Measurements from ENCODE around the gene MARVELD1. TPM values are rescaled to one million over a fixed set of nuclear protein-coding genes. Genes with fewer than 3 reads are reported as not detected.

Gene MARVELD1
- total and polyA plus RNA-seq, 2 of the 4 experiments (the other 2 are of a cell fraction) = 12.0 to 68.1 TPM

DNA sequence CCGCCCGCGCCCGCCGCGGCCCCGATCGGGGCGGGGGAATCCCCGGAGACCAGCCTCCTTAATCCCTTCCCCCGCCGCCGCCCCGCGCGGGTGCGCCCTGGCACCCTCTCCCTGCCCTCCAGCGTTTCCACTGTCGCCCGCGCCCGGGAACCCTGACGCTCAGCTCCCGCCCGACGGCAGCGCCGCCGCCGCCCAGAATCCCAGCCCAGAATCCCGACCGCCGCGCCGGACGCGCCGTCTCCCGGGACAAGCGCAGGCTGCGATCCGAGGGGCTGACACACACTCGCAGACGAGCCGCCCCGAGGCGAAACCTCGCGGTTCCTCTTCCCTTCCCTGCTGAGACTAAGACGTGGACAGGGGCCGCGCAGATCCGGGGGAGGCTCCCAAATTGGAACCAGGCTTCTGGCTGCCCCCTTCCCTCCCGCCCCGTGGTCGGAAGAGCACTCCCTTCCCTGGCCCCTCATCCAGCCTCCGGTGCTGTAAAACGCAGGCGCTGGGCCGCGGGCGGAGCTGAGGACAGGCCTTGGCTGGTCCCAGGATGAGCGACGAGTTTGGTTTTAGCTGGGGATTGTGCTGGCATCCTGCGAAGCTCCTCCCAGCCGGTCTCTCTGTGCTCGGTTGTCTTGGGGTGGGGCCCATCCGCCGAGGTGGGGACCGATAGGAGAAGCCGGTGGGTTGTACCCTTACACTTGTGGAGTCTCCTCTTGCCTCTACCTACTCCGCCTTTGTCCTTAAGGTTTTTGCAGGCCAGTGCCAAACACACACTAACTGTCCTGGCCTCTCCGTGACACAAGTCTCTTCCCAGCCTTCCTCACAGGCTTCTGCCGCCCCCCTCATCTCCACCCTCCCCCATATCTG is 1.1 kb downstream of the MARVELD1 start (continued):
- TF ChIP-seq, protein P1, sequence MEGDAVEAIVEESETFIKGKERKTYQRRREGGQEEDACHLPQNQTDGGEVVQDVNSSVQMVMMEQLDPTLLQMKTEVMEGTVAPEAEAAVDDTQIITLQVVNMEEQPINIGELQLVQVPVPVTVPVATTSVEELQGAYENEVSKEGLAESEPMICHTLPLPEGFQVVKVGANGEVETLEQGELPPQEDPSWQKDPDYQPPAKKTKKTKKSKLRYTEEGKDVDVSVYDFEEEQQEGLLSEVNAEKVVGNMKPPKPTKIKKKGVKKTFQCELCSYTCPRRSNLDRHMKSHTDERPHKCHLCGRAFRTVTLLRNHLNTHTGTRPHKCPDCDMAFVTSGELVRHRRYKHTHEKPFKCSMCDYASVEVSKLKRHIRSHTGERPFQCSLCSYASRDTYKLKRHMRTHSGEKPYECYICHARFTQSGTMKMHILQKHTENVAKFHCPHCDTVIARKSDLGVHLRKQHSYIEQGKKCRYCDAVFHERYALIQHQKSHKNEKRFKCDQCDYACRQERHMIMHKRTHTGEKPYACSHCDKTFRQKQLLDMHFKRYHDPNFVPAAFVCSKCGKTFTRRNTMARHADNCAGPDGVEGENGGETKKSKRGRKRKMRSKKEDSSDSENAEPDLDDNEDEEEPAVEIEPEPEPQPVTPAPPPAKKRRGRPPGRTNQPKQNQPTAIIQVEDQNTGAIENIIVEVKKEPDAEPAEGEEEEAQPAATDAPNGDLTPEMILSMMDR (conservative IDR thresholded peaks at IDR 0.05; ENCODE audit: low read depth, low read length) = no peak
- TF ChIP-seq BHLHE40 (IDR thresholded peaks at IDR 0.05; ENCODE audit: low read depth, low read length) (no peak), FOS (IDR thresholded peaks at IDR 0.05; ENCODE audit: low read depth, low read length) (no peak), MXI1 (IDR thresholded peaks at IDR 0.05; ENCODE audit: borderline replicate concordance, low read depth, low read length) (peak; percentile 30; the same call in 1 of the 2 replicates)

Data from IMR-90 (cell line).